Ishikawa (cell line): Measurements from ENCODE around the gene TSPAN31.

ENCODE experiments used
- CEBPB ChIP-seq: IDR thresholded peaks from 2 replicates; pipeline ENCODE4 v1.6.1; 2012
- CREB1 ChIP-seq: IDR thresholded peaks from 2 replicates; pipeline ENCODE4 v1.6.1; 2012; ENCODE audit warnings: low read depth
- EGR1 ChIP-seq: IDR thresholded peaks from 2 replicates; pipeline ENCODE4 v1.6.1; 2012
- EP300 ChIP-seq: IDR thresholded peaks from 2 replicates; pipeline ENCODE4 v1.6.1; 2012; ENCODE audit warnings: borderline replicate concordance
- FOXM1 ChIP-seq: IDR thresholded peaks from 2 replicates; pipeline ENCODE4 v1.6.1; 2012; ENCODE audit warnings: low read depth, borderline replicate concordance
- MAX ChIP-seq: IDR thresholded peaks from 2 replicates; pipeline ENCODE4 v1.6.1; 2012
- NFIC ChIP-seq: IDR thresholded peaks from 2 replicates; pipeline ENCODE4 v1.6.1; 2012
- RAD21 ChIP-seq: IDR thresholded peaks from 2 replicates; pipeline ENCODE4 v1.6.1; 2012; ENCODE audit warnings: low read depth
- REST ChIP-seq: IDR thresholded peaks from 2 replicates; pipeline ENCODE4 v1.6.1; 2012; ENCODE audit warnings: low read depth, mild to moderate bottlenecking
- TAF1 ChIP-seq: IDR thresholded peaks from 2 replicates; pipeline ENCODE4 v1.6.1; 2012; ENCODE audit warnings: low read depth, mild to moderate bottlenecking
- TCF12 ChIP-seq: IDR thresholded peaks from 2 replicates; pipeline ENCODE4 v1.6.1; 2012; ENCODE audit warnings: low read depth
- TEAD4 ChIP-seq: IDR thresholded peaks from 2 replicates; pipeline ENCODE4 v1.6.1; 2012
- USF1 ChIP-seq: IDR thresholded peaks from 2 replicates; pipeline ENCODE4 v1.6.1; 2012
- ZBTB7A ChIP-seq: IDR thresholded peaks from 2 replicates; pipeline ENCODE4 v1.6.1; 2012; ENCODE audit warnings: low read depth

- TF ChIP-seq ZBTB7A (no peak), NFIC (no peak), EGR1 (no peak), FOXM1 (no peak), RAD21 (no peak), TEAD4 (no peak), REST (no peak), MAX (no peak), CEBPB (no peak), EP300 (no peak), CREB1 (no peak), TCF12 (no peak), USF1 (no peak), TAF1 (no peak)
Measured at GRCh38 chr12:57781801-57782200, 37.0 kb downstream of the TSPAN31 start.
